Activated T-helper 1 cell treated with Interleukin-2 at 50 U/mL for 16 hours (primary cell): ENCODE results near the gene SLAMF6.
"Not testable (repeated sequence)": the region's sequence is repeated elsewhere in the genome, so short reads cannot be mapped to it uniquely, and the experiment has no call there.

Source experiments
- DNase-seq: peaks from one replicate; pipeline ENCODE4 v3.0.0-alpha.2; 2020; ENCODE audit warnings: low read depth

SLAMF6 gene

GRCh38 chr1:160542303-160542945 is 19.4 kb upstream of the SLAMF6 start:
- no peak for DNase-seq

GRCh38 chr1:160541622-160542302 is 18.7 kb upstream of the SLAMF6 start:
- DNase-seq: no peak

GRCh38 chr1:160540859-160541233 is 17.8 kb upstream of the SLAMF6 start:
- no peak for DNase-seq

- DNase-seq: peak; percentile 34
Measured at GRCh38 chr1:160539990-160540858, 17.2 kb upstream of the SLAMF6 start.

- no peak for DNase-seq
Measured at GRCh38 chr1:160539684-160539989, 16.6 kb upstream of the SLAMF6 start.

- DNase-seq: no peak
Measured at GRCh38 chr1:160538985-160539651, 16.1 kb upstream of the SLAMF6 start.

GRCh38 chr1:160537714-160538665 is 14.9 kb upstream of the SLAMF6 start:
- no peak for DNase-seq

- no peak for DNase-seq
Measured at GRCh38 chr1:160534823-160535605, 12.0 kb upstream of the SLAMF6 start.

- DNase-seq: not testable (repeated sequence)
Measured at GRCh38 chr1:160532557-160532813, 9.4 kb upstream of the SLAMF6 start.

- not testable (repeated sequence) for DNase-seq
Measured at GRCh38 chr1:160531809-160532556, 8.9 kb upstream of the SLAMF6 start.

GRCh38 chr1:160529401-160529952 is 6.4 kb upstream of the SLAMF6 start:
- DNase-seq: not testable (repeated sequence)

GRCh38 chr1:160523789-160524188 is 734 bp upstream of the SLAMF6 start:
- DNase-seq: not testable (repeated sequence)

- DNase-seq: no peak
Measured at GRCh38 chr1:160522136-160522535, 919 bp downstream of the SLAMF6 start.

- DNase-seq: no peak
Measured at GRCh38 chr1:160521554-160521953, 1.5 kb downstream of the SLAMF6 start.

GRCh38 chr1:160520999-160521398 is 2.1 kb downstream of the SLAMF6 start:
- no peak for DNase-seq

- no peak for DNase-seq
Measured at GRCh38 chr1:160520582-160520981, 2.5 kb downstream of the SLAMF6 start.

- no peak for DNase-seq
Measured at GRCh38 chr1:160519642-160520435, 3.2 kb downstream of the SLAMF6 start.

GRCh38 chr1:160517519-160517918 is 5.5 kb downstream of the SLAMF6 start:
- DNase-seq: not testable (repeated sequence)

- DNase-seq: not testable (repeated sequence)
Measured at GRCh38 chr1:160515908-160516307, 7.1 kb downstream of the SLAMF6 start.
